GM18861 (cell line): ENCODE measurements around the gene TRIO.

ENCODE experiments used
- ATAC-seq: cut with Tn5 transposase; IDR thresholded peaks from one replicate; pipeline ENCODE4 v1.9.1; 2021; ENCODE audit not compliant: unreplicated experiment

Gene TRIO

DNA sequence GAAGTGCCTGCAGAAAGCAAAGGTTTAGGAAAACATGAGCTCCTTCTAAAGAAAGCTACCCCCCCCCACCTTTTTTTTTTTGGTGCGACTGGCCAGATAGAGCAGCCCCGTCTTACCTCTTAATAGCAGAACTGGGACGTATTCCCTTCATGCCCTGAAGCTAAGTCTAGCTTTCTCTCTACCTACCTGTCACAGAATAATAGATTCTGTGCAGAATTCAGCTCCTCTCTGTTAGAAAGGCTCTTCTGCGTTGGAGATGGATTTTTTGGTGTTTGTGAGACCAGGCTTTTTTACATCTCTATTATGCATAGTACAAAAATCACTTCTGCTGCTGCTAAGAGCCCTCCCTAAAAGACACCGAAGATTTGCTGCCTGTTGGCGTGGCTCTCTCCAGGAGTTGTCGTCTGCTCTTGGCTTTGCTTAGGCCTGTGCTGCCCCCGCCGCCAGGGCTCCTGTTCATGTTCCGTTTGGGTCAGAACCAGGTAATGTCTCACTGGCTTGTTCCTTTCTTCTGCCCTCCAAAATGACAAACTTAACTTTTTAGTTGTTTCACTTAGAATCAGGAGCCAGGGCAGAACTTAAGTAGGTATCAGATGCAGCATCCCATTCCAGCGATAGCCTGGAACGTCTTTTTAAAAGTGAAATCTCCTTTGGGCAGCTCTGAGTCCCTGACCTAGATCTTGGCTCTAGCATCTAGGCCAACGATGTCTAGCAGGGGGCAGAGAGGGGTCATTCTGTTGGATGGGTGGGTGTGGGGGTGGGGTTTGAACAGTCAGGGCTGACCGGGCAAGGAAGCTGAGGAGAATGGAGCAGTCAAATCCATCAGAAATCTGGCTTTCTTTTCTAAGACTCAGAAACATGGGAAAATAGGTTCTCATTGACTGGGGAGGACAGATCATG is 2.5 kb downstream of the TRIO start:
- ATAC-seq = no peak

DNA sequence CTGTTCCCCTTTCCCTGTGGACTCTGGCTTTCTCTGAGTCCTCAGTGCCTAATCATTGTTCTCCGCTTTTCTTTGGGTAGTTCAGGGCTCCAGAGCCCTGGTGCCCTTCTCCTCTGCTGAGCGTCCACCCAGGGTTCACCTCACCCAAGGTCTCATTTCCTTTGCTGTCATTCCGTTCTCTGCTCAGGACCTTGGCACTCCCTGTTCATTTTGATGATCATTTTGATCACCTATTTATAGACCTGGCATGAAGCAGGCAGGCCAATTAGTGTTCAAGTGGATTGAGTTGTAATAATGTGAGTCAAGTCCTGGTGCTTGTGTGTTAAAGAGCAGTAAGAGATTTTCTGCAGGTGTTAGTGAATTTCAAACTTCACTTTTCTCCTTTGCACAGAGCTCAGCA is 3.6 kb downstream of the TRIO start:
- no peak for ATAC-seq

- no peak for ATAC-seq
These were observed 4.1 kb downstream of the TRIO start for GRCh38 chr5:14147210-14147609.

GRCh38 chr5:14148483-14148882 is 5.3 kb downstream of the TRIO start:
- ATAC-seq = no peak

DNA sequence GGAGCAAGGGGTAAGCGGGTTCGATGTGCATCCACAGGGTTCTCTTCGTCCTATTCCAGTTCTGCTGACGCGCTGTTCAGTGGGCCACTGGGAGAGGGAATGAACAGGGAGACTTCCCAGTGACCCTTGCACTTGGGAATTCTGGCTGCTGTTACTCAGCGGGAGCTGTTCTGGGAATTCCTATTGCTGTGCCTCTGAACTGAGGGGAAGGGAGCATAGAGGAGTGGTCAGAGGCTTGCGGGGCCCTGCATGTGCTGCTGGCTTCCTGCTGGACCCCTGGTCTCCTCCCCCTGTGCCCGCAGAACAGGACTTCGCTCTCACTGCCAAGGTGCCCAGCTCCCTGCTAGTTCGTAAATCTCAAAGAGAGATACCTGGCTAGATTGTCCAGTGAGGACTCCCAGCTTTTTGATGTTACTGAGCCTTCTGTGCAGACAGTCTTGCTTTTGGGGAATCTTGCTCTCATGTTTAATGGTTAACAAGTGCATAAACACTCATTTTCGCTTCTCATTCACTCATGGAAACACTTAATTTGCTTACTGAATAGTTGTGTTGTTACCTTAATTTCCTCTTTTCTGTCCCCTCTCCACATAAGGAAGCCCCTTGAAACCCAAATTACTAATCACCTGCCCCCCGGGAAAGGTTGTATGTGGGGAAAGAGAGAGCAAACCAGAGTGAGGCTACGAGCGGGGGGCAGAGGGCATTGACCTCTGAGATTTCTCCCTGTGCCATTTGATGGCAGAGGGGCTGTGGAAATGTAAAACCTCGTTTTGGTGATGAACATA is 5.9 kb downstream of the TRIO start:
- peak; percentile 32 for ATAC-seq

GRCh38 chr5:14149672-14150274 is 6.6 kb downstream of the TRIO start:
- no peak for ATAC-seq

GRCh38 chr5:14151416-14151815 is 8.3 kb downstream of the TRIO start:
- ATAC-seq = no peak

DNA sequence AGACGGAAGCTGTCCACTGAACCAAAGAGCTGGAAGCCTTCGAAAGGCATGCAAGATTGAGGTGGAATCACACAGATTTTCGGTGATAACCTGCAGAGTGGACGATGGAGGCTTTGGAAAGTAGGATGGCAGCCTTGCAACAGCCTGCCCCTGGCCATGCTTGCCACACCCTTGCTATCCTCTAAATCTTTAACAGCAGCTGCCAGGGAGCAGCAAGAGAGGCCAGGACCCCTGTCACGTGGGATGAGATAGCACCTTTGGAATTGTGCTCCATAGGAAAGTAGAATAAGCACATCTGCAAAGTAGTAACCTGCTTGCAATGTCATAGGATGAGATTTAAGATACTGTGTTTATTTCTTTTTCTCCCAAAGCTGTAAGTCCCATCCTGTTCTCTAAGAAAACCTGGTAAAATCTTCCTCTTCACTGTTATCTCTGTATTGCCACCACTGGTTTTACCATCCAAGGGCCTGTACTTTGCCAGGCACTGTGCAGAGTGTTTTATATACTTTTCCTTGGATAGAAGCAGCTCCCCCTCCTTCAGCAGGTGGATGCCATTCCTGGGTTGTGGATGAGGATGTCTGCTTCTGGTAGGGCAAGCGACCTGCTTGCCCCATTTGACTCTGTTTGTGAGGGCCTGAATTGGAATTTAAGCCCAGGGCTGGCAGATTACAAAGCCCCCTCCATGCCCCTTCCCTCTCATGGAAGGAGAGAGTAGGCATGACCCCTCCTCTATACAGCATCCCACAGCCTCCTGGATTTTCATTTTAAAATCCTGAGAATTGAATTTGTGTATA is 10.1 kb downstream of the TRIO start:
- no peak for ATAC-seq

GRCh38 chr5:14153932-14154731 is 11.0 kb downstream of the TRIO start:
- ATAC-seq = peak; percentile 26

- ATAC-seq = peak; percentile 62
These were observed 11.9 kb downstream of the TRIO start for GRCh38 chr5:14155075-14155474.

DNA sequence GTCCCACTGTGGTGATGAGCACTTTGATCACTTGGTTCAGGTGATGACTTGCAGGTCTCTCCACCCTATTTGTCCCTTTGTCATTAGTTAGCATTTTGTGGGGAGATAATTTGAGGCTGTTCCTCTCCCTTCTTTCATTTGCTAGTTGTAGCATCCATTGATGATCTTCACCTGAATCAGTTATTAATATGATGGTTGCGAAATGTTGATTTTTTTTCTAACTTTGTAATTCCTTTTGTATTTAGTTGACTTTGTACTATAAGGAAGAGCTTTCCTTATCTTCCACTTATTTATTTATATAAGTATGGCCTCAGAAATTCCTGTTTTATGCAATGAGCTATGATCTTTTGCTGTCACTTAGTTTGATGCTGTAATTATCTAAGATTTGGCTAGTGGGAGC is 12.6 kb downstream of the TRIO start:
- no peak for ATAC-seq

DNA sequence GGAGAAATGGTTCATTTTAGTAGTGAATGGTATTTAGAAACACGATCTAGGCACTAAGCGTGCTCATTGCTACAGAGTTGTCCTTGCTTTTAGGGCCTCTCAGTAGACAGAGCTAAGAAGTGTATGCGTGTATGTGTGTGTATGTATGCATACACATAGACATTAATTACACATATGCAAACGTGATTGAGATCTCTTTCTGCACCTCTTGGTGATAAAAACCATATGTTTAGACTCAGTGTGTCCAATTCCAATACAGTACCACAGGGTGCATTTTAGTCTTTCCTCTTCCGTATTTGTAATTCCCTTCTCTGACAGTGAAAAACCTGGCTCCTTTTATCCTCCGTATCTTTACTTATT is 13.1 kb downstream of the TRIO start:
- no peak for ATAC-seq

- peak; percentile 66 for ATAC-seq
These were observed 13.7 kb downstream of the TRIO start for GRCh38 chr5:14156650-14157492.

GRCh38 chr5:14157493-14157782 is 14.3 kb downstream of the TRIO start:
- ATAC-seq = no peak

- no peak for ATAC-seq
These were observed 15.9 kb downstream of the TRIO start for GRCh38 chr5:14158890-14159666.

DNA sequence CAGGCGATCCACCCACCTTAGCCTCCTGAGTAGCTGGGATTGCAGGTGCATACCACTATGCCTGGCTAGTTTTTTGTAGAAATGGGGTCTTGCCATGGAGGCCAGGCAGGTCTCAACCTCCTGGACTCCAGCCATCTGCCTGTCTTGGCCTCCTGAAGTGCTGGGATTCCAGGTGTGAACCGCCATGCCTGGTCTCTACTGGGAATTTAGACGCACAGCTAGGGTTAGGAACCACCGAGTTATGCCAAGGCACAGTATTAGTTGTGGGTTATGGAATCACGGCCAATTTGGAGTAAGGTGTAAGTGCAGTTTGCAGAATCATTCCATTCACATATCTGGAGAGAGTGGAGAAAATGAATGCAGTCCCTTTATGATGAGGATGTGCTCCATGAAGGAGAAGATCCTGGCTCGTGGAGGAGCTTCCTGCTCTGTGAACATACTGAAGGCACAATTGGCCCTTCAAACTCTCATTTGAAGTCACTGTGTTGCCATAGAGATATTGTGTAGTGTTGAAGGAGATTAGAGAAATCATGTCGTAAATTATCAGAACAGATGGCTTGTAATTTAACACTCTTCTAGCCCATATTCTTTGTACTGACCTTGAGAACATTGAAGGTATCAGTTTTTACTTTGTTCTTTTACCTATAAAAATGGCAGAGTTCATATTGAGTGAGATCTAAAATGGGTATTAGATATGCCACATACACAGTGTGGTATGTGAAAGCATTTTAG is 18.8 kb downstream of the TRIO start:
- no peak for ATAC-seq

GRCh38 chr5:14164164-14165163 is 21.3 kb downstream of the TRIO start:
- ATAC-seq = no peak
